Skin of body (tissue), 2 donors: ENCODE data around the gene DIP2B. TPM values are rescaled to one million over a fixed set of nuclear protein-coding genes. Genes with fewer than 3 reads are reported as not detected.

Source experiments
- DNase-seq: peaks from one replicate; lab custom pipeline; 2025; lab: John Stamatoyannopoulos, UW
- total RNA-seq: library from RNA; depleted of rRNA; stranded (reverse); fragments of >200 nt; gene quantifications from one replicate; pipeline ENCODE4 v1.2.3, GENCODE V29; 2014

The DIP2B gene
- total RNA-seq, 1 donor from 2014 or later: 41.9 TPM

DNA sequence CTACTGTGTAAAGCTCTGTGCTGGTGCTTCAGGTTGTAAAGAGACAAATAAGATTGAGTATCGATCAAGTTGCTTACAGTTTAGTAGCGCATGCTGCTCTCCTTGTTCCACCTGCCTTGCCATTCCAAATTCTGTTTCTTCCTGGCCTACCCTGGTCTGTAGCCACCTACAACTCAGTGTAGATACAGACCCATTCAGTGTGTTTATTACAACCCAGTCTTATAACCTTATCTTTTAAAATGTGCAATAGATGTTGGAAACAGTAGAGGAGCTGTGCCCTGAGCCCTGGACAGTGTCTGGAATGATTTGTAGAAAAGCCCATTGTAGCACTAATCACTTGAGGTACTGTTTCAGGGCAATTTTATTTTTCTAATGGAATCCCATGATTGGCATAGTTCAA lies 68.5 kb downstream of the DIP2B start:
- DNase-seq: no peak

DNA sequence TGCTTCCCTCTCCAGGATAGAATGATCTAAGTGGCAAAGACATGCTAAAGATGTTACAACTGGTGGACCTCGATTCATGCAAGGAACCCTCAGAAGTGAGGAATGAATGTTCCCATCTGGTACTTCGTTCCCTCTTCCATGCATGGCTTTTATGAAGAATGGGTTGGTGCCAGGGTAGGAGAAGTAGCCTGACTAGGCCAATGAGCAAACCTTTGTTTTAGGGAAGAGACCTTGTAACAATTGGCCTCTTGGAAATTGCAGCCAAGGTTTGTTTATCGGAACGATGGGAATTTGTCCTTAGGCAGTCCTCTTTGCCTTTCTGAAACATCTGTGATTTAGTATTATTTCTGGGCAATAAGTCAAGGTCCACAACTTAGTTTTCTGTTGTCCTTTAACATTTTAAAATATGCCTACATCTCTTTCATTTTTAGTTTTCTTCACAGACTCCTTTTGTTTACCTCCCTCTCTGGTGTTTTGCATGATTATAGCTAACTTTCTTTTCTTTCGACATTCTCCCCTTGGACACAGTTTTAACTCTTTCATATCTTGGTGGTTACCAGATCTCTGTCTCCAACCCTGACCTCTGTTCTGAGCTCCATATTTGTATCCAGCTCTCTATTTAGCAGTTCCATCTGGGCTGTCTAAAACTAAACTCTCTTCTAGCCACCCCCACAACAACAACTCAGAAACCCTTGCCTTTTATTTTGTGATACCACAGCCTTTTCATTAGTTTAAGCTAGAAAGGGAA lies 70.0 kb downstream of the DIP2B start:
- DNase-seq: no peak

DNA sequence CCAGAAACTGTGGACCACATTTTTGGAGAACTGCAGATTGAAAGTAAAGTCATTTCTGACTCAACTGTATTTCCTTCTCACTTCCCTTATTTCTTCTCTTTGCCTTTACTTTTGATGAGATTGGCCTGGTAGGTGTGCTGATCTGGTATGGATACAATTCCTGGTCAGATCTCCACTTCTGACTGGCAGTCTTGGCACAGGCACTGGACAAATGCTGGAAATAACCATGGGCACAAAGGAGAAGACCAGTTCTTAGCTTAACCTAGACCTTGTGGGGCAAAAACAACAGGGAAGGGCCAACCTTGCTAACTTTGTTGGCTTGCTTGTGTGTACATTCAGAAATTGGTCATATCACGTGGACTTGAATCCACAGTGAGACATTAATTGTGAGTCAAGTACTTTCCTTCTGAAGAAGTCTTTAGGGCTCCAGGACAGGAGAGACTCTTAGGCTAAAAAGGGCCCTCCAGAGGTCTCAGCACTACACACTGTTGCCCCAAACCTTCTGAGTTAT lies 75.0 kb downstream of the DIP2B start:
- DNase-seq: no peak

DNA sequence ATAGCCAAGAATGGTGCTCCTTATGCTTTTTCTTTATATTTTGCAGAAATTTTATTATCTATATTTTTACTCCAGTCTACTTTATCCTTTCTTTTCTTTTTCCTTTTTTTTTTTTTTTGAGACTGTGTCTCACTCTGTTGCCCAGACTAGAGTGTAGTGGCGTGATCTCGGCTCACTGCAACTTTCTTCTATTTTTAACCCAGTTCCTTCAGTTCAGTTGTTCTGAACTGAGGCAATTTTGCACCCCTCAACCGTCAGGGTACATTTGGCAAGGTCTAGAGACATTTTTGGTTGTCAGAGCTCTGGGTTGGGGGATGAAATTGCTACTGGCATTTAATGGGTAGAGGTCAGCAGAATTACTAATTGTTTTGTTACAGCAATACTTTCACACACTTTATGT lies 75.7 kb downstream of the DIP2B start:
- no peak for DNase-seq

DNA sequence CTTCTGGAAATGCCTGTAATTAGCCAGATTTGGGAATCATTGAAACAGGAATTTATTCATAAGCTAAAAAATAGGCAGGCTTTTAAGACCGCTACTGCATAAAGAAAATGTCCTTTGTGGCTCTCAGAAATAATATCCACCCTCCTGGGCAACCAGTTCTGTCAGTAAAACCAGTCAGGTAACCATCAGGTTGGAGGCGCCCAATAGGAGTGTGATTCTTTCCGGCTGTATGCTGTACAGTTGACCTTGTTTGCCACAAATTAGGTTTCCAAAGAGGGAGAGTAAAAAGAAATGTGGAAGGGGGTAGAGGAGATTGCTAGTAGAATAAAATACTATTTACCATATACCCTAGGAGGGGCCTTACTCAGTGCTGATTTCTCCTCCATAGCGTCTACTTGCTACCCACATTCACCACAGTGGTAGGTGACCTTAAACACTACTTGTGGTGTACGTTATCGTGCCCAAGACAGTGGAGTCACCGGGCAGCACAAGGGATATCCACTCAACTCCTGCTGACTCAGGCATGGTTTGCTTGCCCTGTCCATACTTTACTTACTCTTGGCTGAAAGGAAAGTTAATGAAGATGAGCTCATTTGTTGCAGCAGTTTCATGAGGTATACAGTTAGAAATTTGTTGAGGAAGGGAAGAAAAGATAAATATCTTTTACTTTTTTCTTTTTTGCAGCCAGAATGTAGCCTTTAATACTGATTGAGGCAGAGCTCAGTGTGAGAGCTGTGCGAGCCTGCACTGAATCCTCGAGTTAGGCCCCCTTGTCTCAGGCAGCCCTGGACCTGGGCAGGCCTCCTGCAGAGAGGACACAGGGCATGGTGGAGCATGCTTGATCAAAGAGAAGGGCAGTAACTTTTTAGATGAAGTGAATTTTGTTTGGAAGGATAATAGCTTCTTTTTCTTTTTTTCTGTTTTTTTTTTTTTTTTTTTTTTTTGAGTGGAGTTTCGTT lies 76.7 kb downstream of the DIP2B start:
- no peak for DNase-seq

DNA sequence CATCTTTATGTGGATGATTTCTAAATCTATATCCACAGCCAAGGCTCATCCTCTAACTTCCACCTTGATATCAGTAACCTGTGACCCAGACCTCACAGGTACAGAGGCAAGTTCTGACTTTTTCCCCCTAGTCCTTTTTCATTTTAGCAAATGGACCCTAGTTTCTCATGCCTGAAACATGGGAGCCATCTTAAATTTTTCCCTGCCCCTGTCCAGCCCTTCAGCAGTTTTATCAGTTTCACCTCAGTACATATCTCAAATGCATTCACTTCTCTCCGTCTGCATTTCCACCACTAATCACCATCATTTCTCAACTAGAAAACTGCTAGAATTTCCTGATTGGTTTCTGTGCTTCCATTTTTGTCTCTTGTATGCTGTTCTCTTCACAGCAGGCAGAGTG lies 79.3 kb downstream of the DIP2B start:
- DNase-seq: no peak

DNA sequence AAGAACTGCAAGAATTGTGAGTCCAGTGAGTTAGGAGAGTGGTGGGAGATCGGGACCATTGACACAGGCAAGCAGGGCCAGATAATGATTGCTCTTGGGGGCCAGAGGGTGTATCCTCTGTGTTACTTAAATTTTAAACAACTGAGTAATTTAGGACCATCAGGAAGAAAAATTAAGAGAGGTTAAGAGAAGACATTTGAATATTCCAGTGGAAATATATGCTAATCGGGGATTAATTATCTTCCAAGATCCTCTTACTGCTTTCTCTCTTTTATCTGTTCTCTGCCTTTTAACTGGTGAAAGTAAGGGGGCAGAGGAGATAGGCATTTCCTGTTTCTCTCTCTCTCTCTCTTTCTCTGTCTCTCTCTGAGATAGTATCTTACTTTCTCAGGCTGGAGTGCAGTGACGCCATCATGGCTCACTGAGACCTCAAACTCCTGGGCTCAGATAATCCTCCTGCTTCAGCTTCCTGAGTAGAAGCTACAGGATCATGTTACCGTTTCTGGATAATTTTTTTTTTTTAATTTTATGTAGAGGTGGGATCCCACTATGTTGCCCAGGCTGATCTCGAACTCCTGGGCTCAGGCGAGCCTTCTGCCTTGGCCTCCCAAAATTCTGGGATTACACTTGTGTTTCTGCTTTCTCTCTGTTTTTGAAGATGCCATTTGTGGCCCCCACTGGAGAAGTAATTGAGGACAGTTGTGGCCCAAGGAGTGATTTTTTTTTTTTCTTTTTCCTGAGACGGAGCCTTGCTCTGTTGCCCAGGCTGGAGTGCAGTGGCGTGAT lies 85.1 kb downstream of the DIP2B start:
- DNase-seq: no peak

DNA sequence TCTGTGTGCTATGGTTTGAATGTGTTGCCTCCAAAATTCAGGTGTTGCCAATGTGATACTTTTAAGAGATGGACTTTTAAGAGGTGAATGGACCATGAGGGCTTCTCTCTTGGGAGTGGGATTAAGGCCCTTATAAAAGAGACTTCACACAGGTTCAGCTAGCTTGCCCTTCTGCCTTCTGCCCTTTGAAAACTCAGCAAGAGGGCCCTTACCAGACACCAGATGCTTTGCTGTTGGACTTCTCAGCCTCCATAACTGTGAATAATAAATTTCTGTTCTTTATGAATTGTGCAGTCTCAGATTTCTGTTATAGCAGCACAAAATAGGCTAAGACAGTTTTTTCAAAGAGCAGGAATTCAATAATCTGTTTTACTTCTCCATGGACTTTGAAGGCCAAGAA lies 86.1 kb downstream of the DIP2B start:
- no peak for DNase-seq

DNA sequence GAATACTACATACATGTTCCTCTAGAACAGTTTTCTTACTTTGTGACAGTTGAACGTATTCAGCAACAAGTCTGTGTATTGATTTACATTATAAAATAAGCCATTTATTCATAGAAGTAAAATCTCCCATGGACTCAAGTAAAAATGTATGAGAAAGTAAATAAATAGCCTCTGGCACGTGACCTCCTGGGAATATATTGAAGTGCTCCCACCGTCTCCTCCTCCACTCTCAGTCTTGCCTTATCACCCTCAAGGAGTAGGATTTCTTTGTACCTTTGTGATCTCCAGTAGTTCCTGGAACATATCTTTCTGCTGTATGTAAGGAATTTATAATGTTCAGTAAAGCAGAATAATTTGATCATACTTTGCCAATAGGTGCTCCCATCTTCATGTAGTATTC lies 90.9 kb downstream of the DIP2B start:
- no peak for DNase-seq

DNA sequence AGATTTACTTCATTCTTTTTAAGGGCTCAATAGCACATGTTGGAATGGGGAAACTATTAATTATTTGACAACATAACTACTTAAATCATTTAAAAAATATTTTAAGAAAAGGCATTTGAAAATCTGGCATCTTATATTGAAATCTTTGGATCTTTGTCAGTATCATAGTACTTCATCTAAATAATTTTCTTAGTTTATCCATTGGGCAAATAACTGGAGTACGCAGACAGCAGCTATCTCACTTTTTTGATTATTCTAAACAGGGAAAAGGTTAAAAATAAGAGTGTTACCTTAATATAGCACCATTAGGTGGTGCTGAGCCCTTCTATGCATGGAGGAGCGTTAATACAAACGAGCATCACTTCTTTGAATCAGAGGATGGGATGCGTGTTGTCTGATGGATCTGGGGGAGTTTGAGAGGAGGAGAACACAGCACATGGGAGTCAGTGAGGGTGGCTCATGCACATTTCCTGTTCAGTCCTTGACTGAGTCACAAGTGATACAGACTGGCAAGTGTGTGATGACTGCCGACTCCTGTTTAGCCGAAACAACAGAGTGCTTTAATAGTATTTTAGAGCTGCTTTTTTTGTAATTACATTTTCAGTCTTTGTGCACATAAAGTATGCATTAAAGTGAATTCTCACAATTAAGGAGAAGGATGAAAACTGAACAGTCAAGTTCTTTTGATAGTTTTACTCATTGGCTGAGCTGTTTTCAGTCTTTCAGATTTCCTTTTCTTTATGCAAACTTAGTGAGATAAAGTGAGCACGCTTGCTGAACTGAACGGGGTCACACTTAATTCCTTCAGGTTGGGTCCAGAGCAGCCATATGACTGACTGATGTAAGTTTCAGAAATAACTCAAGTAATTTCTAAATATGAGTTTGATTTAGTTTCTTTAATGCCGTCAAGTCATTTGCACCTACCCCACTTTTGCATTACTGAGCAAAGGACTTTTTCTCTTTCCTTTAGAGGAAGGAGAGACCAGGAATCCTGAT lies 92.7 kb downstream of the DIP2B start:
- DNase-seq: no peak

DNA sequence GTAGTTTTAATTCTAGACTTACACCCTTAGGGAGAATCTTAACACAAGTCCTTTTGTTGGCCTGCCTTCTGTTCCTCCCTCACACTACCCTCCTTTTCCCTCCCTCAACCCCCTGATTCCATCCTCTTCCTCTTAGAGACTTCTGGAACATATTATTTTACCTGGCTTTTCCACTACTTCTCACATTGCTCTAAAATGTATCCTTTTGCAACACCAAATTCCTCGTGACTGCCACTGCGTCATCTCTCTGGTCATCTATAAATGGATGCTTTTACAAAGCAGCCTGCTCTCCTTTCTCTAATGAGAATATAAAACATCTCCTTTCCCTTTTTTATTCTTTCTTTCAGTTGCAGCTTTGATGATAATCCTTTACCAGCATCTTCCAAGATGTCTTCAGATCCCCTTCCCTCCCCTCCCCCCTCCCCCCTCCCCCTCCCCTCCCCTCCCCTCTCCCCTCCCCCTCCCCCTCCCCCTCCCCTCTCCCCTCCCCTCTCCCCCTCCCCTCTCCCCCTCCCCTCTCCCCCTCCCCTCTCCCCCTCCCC lies 93.6 kb downstream of the DIP2B start:
- DNase-seq: no peak

DNA sequence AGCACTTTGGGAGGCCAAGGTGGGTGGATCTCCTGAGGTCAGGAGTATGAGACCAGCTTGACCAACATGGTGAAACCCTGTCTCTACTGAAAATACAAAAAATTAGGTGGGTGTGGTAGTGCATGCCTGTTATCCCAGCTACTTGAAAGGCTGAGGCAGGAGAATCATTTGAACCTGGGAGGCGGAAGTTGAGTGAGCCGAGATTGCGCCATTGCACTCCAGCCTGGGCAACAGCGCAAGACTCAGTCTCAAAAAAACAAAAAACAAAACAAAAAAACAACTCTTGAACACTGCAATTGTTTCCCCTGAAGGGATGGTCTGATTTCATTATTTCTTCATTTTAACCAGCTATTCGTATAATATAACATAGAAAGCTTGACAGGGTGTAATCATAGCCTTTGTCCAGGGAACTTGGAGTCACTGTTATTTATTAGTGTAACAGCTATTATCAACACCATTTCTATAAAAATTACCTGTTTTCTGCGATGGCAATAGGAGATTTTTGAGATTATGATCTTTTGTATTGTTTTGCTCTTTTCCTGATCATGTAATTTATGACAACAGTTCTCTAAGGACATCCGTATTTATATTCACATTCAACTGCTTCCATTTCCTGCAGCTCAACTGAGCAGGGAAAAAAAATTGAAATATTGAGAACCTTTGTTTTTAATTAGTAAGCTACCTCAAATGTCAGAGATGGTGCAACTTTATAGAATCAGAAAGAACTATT lies 94.7 kb downstream of the DIP2B start:
- no peak for DNase-seq

DNA sequence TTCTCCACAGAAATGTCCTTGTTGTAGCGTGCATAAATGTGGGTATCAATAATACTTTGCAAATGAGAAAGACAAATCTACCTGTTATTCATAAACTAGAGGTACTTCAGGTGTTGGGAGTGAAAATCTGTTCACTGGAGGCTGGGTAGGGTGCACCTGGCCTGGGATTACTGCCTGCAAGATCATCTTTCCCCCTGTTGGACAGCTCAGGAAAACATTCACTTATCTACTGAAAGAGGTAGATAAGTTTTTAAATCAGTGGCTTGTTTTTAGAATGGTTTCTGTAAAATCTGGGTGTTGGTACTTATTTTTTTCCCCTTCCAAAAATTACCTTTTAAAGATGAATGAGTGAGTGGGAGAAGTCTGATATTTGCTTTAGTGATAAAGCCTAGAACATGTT lies 95.6 kb downstream of the DIP2B start:
- no peak for DNase-seq

DNA sequence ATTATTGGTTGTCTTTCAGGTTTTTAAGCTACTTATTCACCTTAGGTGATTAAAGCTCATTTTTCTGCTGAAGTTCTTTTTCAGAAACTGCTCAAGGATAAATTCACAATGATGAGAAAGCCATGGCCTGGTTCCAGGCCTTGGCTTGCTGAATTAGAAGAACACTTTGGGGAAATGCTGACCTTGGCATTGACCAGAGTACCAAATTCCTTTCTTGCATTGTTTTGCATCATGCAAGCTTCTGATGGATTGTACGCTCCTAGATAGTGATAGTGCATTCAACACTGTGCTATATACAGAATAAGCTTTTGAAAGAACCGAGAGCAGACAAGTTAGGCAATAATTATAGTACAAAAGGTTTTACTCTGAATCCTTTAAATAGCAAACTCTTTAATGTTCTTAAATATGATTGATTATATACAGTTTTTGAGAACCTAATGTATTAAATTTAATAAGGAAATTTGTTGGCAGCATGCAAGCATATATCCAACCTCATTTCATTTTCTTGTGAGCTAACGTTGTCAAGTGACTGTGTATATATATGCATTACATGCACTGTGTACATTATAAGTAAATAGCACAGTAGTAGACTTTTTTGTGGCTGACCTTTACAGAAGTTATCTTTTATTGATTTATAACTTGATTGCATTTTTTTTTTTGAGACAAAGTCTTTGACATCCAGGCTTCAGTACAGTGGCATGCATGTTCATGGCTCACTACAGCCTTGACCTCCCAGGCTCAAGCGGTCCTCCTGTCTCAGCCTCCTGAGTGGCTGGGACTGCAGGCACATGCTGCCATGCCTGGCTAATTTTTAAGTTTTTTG lies 99.2 kb downstream of the DIP2B start:
- peak; percentile 64 for DNase-seq

DNA sequence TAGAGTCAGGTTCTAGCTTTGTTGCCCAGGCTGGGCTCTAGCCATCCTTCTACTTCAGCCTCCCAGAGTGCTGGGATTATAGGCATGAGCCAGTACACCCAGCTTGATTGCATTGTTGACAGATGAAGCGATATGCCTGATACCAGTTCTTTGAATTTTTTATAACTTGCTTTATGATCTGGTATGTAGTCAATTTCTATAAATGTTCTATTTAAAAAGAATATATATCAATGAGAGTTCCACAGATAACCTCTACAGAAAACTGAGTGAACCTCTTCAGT lies 99.8 kb downstream of the DIP2B start:
- no peak for DNase-seq

DNA sequence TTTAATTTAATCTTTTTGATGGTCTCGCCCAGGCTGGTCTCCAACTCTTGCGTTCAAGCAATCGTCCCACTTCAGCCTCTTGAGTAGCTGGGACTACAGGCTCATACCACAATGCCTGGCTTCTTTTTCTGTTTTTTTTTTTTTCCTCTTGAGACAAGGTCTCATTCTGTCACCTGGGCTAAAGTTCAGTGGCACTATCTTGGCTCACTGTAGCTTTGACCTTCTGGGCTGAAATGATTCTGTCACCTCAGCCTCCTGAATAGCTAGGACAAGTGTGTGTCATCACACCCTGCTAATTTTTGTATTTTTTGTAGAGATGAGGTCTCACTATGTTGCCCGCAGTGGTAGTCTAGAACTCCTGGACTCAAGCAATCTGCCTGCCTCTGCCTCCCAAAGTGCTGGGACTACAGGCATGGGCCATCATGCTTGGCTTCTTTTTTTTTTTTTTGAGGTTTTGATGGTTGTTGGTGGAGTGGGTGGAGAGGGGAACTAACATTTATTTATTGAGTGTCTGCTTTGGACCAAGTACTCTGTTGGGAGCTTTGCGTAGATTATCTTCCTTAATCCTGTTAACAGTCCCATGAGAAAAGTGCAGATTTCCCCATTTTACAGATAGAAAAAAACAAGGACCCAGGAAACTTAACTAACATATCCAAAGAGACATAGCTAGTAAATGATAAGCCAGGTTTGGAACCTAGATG lies 102.0 kb downstream of the DIP2B start:
- DNase-seq: no peak

DNA sequence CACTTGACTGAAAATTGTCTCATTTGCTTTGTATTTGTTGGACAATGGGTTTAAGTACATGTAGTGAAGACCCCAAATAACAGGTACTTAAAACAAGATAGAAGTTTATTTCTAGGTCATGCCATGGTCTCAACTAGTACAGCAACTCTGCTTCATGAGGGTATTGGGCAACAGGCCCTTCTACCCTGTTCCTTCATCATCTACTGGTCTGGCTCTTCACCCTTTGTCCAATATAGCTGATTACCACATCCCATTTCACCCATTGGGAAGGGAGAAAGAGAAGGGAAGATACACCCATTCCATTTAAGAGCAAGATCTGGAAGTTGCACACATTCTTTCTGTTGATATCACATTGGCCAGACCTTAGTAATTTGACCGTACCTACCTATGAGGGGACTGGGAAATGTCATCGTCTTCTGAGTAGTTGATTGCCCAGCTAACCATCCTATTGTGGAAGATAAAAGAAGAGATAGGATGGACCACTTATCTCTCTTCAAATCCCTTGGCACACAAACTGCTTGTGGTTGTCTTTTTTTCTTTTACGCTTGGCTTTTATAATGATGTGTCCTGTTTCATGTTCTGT lies 104.6 kb downstream of the DIP2B start:
- no peak for DNase-seq

DNA sequence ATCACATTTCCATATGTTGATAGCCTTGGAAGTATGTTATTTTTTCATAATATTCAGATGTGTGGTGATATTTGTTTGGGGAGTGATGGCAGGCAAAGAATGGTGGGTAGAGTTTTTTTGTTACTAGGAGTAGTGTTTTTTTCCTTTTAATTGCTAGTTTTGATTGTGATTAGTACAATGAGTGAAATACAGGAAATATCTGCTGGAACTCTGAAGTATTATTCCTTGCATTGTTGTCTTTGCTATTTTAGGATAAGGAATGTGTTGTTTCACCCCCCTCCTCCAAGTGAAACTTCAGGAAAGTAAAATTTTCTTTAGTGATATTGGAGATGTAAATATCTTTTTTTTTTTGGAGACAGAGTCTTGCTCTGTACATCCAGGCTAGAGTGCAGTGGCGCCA lies 105.4 kb downstream of the DIP2B start:
- DNase-seq: no peak
